T-helper 22 cell (primary cell): ENCODE results near the gene PTAFR.

Experiments used
- DNase-seq: peaks from one replicate; pipeline ENCODE4 v3.0.0-alpha.2; 2020; ENCODE audit warnings: low read depth

PTAFR gene

DNA sequence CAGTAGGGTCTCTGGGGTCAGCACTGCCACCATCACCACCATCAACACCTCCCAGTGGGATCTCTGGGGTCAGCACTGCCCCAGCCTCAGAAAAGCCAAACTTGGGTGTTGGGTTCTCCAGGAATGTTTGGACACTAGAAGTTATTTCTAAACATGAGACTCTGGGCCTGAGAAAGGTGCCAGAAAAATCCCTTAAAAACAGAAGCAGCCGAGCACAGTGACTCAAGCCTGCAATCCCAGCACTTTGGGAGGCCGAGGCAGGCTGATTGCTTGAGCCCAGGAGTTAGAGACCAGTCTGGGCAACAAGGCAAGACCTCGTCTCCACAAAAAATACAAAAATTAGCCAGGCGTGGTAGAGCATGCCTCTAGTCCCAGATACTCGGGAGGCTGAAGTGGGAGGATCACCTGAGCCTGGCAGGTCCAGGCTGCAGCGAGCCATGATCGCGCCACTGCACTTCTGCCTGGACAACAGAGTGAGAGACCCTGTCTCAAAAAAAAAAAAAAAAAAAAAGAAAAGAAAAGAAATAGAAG lies 470 bp downstream of the PTAFR start:
- no peak for DNase-seq

DNA sequence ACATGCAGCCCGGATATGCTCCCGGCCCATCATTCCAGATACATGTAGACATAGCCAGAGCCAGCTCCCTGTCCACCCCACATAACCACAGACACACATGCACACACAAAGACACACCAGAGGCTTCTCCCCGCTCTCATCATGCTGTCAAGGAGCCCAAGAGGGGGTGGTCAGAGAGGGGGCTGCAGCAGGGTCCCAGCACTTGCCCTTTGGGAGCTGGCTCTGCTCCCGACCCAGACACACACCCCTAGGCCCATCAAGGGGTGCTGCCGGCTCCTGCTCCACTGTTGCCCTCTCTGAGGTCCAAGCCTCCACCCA lies 2.6 kb downstream of the PTAFR start:
- DNase-seq: no peak

DNA sequence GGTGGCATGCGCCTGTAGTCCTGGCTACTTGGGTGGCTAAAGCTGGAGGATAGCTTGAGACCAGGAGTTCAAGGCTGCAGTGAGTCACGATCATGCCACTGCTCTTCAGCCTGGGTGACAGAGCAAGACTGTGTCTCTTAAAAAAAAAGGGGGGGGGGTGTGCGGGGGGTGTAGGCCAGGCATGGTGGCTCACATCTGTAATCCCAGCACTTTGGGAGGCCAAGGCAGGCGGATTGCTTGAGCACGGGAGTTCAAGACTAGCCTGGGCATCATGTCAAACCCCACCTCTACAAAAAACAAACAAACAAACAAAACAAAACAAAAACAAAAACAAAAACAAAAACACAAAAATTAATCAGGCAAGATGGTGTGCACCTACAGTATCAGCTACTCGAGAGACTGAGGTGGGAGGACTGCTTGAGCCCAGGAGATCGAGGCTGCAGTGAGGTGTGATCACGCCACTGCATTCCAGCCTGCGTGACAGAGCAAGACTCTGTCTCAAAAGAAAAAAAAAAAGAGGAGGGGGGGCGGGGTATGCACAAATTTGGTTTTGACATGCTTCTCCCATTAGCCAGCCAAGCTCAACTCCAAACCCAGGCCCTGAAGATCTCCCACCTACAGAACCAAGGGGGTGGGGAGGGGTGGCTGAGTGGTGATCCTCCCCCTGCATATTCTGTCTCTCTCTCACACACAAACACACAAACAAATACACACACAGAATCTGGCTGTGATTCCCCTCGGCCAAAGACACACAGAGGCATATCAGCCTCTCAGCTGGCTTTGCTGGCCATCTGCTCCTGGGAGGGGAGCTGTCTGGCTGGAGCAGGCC lies 3.1 kb downstream of the PTAFR start:
- DNase-seq: no peak

DNA sequence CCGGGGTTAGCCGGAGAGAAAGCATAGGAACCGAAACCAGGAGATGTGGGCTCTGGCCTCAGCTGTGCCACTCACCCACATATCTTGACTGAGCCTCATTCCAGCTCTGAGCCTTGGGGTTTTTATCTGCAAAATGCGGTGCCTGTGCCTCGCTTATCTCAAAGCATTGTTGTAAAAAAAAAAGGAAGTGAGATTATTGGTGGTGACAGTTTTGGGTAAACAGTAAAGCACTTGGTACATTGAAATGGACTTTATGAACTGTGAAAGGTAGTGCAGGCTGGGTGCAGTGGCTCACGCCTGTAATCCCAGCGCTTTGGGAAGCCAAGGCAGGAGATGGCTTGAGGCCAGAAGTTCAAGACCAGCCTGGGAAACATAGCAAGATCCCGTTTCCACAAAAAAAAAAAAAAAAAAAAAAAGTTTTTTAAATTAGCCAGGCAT lies 3.8 kb downstream of the PTAFR start:
- DNase-seq: no peak

DNA sequence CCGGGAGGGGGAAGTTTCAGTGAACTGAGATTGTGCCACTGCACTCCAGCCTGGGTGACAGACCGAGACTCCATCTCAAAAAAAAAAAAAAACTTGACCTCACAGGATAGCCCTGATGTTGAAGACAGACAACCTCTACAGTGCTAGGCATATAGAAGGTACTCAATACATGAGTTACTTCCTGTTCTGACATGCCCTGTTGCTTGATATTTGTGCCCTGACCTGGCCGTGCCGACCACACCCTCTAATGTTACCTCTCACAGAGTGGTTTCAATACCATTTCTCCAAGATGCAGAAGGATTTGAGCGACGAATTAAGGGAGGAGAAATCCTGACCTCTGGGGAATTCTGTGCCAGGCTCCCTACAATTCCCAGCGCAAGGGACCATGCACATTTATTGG lies 5.2 kb downstream of the PTAFR start:
- DNase-seq: no peak

DNA sequence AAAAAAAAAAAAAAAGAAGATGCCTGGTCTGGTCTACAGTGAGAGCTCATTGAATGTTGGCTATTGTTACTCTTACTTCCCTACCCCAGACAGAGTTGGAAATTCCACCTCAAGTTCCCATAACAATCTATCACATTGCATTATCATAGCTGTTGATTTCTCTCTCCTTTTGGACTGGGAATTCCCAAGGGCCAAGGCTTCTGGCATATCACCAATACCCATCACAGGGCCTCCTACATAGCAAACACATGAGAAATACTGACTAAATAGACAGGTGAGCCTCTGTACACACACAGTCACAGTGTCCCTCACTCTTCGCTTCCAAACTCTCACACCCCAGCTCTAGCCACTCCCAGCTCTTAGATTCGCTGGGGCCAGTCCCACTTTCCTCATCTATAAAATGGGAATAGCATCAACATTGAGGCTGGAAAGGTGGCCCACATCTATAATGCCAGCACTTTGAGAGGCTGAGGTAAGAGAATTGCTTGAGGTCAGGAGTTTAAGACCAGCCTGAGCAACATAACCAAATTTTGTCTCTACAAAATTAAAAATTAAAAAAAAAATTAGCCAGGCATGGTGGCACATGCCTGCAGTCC lies 6.4 kb downstream of the PTAFR start:
- DNase-seq: no peak

DNA sequence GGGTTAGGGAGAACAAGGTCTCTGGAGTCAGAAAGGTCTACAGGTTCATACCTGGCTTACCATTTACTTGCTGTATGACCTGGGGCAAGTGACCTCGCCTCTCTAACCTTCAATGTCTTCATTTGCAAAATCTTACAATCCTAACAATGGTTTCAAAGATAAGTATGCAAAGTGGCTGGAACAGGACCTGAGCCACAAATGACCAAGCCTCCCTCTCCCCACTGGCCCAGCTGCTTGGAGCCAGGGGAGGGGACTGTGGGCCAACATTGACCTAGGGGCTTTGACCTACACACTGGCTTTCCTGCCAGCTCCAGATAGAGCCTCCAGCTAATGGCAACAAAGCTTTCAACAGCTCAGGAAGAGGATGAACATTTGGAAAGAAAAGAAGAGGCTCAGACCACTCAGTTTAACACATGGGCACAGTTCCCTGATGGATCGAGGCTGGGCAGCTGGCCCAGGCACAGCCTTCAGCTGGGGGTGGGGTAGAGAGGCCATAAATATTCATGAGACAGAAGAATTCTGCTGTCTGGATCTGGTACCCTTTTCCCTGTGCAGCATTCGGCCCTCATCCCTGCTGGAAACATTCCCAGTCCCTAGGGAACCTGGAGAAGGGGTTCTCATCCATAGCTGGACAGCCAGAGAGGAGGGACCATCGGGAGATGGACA lies 12.9 kb downstream of the PTAFR start:
- no peak for DNase-seq

DNA sequence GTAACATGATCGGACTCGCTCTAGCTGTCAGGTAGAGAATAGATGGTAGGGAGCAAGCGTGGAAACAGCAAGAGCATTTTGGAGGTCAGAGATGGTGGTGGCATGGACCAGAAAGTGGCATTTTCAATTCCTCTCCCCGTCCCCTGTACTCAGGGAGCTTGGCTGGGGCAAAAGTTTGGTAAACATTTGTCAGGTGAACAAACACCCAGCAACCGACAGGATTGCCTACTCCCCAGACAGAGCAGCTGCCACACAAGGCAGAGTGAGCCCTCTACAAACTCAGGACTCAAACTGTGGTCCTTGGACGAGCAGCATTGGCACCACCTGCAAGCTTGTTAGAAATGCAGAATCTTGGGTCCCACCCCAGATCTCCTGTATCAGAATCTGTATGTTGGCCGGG lies 14.3 kb downstream of the PTAFR start:
- no peak for DNase-seq

DNA sequence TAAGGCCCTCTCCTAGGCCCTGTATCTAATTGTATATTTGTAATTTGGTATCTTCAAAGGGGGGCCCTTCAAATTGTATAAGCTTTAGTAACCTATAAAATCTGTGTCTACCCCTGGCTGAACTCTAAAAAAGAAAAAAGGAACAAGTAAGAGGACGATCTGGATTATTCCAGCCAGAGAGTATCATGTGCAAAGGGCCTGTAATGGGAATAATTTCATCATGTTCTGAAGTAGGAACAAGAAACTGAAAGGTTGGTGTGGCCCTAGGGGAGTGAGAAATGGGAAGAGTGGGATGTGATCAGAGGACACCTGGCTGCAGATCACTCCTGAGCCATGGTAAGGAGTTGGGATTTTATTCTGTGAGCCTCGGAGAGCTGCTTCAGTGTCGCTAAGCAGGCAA lies 14.7 kb downstream of the PTAFR start:
- no peak for DNase-seq

DNA sequence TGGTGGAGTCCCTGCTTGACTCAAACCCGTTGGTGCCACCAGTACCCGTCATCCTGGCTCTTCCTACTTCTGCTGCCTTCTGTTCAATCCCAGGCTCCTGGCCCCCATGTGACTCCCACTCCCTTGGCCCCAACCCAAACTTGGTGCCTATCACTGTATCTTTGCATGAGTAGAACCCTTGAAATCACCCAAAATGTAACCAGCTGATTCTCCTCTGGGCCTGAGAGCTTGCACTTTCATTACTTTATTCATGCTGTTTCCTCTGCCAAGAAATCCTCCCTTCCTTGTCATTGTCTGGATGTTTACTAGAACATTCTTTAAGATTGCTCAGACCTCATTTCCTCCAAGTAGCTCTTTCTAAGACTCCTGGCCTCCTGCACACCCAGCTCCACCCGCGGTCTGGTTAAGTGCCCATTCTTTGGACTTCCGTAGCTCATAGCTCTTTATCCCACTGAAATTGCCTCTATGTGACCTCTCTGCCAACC lies 15.7 kb downstream of the PTAFR start:
- no peak for DNase-seq

DNA sequence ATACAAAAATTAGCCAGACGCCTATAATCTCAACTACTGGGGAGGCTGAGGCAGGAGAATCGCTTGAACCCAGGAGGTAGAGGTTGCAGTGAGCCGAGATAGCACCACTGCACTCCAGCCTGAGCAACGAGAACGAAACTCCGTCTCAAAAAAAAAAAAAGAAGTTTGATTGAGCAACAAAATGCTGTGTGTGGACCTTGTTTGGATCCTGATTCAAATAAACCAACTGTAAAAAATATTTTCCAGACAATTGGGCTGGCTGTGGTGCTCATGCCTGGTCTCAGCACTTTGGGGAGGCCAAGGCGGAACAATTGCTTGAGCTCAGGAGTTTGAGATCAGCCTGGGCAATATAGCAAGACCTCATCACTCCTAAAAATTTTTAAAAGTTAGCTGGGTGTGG lies 16.8 kb downstream of the PTAFR start:
- no peak for DNase-seq

DNA sequence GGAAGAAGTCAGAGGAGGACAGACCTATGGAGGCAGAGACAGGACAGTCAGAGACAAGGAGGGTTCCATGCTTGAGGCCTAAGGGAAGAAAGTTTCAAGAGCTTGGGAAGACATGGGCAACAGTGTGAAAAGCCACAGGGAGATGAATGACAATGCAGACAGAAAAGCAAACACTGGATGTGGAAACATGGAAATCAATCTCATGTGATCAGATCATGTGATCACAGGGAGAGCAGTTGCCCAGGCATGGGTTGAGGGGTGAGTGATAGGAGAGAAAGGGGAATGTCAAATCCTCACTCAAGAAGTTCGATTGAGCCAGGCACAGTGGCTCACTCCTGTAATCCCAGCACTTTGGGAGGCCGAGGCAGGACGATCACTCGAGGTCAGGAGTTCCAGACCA lies 17.2 kb downstream of the PTAFR start:
- no peak for DNase-seq

DNA sequence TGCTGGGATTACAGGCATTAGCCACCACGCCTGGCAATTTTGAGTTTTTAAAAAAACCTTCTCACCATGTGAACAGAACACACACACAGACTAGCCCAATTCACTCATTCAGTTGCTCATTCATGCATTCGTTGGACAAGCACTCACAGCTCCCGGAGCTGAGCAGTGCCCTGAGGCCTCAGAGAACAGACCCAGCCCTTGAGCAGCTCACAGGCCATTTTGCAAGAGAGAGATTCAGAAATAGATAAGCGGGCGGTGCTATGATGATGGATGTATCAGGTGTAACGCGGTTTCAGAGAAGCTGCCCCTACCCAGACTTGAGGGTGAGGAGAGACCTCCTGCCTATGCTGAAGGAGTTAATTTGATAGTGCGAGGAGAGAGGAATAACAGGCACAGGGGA lies 18.6 kb downstream of the PTAFR start:
- DNase-seq: no peak

DNA sequence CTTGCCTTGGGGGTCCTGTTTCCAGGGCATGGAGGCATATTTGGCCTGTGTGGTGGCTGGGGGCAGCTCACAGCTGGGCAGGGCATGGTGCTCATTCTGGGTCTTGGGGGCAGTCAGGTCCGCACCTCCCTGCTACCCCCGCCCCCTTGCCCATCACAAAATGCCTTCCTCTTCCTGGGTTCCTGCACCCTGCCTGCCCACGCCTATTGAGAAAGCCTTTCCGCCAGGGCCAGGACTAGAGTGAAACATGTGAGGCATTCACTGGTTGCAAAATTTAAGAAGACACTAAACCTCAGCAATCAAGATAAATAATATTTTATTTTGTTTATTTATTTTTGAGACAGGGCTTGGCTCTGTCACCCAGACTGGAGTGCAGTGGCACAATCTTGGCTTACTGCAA lies 19.7 kb downstream of the PTAFR start:
- no peak for DNase-seq

DNA sequence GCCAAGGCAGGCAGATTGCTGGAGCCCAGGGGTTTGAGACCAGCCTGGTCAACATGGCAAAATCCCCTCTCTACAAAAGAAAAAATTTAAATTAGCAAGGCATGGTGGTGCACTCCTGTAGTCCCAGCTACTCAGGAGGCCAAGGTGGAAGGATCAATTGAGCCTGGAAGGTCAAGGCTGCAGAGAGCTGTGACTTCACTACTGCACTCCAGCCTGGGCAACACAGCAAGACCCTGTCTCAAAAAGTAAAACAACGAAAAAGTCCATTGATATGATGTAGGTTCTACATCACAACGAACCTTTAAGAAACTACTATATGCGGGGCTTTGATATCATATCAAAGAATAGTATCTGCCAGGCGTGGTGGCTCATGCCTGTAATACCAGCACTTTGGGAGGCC lies 20.9 kb downstream of the PTAFR start:
- DNase-seq: no peak

DNA sequence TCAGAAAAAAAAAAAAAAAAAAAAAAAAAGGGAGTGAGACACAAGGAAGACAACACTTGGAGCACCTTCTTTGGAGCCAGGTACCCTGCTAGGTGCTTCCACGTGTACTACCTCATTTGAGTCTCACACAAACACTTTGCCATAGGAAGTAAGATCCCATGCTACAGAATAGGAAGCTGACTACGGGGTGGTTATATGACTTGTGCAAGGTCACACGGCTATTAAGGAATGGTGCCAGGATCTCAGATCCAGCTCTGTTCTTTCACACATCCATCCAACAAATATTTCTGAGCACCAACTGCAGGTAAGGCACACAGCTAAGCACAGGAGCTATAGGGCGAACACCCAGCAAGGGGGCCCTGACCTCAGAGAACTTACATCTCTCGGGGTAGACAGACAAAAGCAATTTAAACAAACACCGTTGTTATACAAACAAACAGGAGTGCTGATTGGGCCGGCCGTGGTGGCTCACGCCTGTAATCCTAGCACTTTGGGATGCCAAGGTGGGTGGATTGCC lies 22.4 kb downstream of the PTAFR start:
- DNase-seq: no peak

DNA sequence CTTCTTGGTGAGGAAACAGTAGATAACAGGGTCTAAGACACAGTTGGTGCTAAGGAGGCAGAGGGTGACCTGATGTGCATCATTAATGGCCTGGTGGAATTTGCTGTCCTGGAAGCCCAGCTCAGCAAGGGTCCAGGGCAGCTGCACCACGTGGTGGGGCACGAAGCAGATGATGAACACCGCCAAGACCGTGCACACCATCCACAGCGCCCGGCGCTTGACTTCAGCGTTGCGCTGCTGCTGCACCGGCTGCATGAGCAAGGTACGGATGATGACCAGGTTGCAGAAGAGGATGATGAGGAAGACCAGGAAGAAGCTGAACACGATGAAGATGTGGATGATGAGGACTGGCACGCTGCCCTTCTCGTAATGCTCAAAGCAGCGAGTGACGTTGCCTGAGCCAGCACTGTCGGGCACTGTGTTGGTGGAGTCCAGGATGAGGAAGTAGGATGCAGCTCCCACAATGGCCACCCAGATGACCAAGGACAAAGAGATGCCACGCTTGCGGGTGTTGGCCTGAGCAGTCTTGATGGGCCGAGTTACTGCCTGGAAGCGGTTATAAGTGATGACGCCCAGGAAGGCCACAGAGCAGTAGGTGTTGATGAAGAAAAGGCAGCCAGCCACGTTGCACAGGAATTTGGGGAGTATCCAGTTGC lies 26.2 kb downstream of the PTAFR start:
- no peak for DNase-seq

DNA sequence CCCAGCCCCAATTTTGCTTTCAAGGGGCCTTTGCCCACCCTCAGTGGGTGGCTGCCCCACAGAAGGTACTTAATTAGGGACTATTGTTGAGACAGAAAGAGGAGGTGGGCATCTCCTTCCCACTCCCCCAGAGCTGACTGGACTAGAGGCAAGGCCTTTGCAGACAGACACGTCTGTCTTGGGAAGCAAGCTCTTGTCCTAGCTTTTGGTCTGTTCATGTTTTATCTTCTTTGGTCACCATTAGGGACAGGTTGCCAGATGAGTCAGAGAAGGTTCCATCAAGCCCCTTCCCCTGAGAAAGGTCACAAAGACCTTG lies 27.7 kb downstream of the PTAFR start:
- no peak for DNase-seq

DNA sequence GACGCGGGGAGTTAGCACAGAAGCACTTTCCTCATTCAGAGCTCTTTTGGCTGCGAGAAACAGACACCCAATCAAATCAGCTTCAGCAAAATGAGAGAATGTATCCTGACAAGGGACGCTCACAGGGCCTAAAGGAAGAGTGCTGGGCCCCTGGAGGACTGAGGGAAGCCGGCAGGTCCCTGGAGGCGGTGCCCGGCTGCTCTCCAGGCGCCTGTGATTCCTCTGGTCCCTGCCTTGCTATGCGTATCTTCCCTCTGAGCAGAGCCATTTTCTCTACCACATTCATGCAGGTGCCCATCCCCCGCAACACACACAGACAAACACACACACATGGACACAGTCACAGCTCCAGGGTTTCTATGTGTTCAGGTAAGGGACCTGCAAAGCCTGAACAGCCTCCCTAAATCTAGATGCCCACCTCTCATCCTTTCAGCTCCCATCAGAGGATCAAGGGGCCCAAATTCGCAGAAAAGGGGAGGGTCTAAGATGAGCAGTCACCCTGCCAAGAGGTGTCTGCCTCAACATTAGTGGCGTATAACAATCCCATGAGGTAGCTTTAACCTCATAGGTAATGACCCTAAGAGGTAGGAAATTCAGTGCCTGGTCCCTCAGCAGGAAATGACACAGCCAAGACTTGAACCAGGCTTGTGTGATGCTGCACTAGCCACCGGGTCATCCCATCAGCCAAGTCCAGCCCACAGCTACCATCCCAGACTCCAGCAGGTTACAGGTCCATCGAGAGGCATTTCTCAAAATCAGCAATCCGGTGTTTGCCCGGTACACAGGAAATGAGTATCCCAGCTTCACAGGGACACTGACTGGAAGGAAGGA lies 29.0 kb downstream of the PTAFR start:
- DNase-seq: no peak

DNA sequence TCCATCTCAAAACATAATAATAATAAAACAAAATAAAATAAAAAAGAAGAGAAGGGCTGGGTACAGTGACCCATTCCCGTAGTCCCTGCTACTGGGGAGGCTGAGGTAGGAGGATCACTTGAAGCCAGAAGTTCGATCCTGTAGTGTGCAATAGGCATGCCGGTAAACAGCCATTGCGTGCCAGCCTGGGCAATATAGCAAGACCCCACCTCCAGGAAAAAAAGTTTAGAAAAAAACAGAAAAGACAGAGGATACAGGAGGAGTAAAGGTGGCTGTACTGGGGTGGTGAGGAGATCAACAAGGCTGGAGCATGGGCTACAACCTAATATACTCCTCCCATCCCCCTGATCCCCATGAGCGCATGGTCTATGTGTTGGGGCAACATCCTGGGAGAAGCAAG lies 30.8 kb downstream of the PTAFR start:
- no peak for DNase-seq
